ENCODE measurements around the gene SNRNP200.

SNRNP200 gene

GRCh38 chr2:96320728-96321622 lies 15.6 kb upstream of the SNRNP200 start:
- peak overlapping the region; percentile 64 for H3K4me3 ChIP-seq (ENCODE audit: low read depth, low read length)
- in situ Hi-C loops (cut with HindIII; ENCODE audit: low sequenced_read_pairs), result no loop called here
- TF ChIP-seq CTCF (IDR thresholded peaks at IDR 0.05; ENCODE audit: low read depth, low read length, missing control alignments), result no peak
- DNase-seq (ENCODE audit: low read depth), result no peak

GRCh38 chr2:96320326-96320725 lies 15.0 kb upstream of the SNRNP200 start:
- in situ Hi-C loops (cut with HindIII; ENCODE audit: low sequenced_read_pairs), result no loop called here
- no peak for TF ChIP-seq CTCF (IDR thresholded peaks at IDR 0.05; ENCODE audit: low read depth, low read length, missing control alignments)
- peak overlapping the region; percentile 64 for H3K4me3 ChIP-seq (ENCODE audit: low read depth, low read length)
- DNase-seq (ENCODE audit: low read depth), result no peak

- no peak for TF ChIP-seq CTCF (IDR thresholded peaks at IDR 0.05; ENCODE audit: low read depth, low read length, missing control alignments)
- peak overlapping the region; percentile 64 for H3K4me3 ChIP-seq (ENCODE audit: low read depth, low read length)
- DNase-seq (ENCODE audit: low read depth), result no peak
- in situ Hi-C loops (cut with HindIII; ENCODE audit: low sequenced_read_pairs), result no loop called here
Measured at GRCh38 chr2:96319396-96319795, 14.1 kb upstream of the SNRNP200 start.

DNA sequence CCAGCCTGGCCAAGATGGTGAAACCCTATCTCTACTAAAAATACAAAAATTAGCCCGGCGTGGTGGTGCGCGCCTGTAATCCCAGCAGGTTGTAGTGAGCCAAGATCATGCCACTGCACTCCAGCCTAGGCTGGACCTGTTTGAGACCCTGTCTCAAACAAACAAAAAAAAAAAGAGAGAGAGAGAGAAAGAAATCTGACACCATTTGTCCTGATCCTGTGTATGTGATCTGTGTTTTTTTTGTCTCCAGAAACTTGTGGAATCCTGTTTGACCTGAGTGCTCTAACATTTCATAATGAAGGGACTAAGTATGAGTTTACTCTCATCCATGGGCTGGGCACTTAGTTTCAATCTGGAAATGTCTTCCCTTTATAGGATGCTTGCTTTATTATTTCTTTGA lies 13.4 kb upstream of the SNRNP200 start:
- no peak for TF ChIP-seq CTCF (IDR thresholded peaks at IDR 0.05; ENCODE audit: low read depth, low read length, missing control alignments)
- H3K4me3 ChIP-seq (ENCODE audit: low read depth, low read length), result no peak overlapping the region
- DNase-seq (ENCODE audit: low read depth), result no peak
- in situ Hi-C loops (cut with HindIII; ENCODE audit: low sequenced_read_pairs), result no loop called here

GRCh38 chr2:96317584-96317997 lies 12.2 kb upstream of the SNRNP200 start:
- in situ Hi-C loops (cut with HindIII; ENCODE audit: low sequenced_read_pairs), result no loop called here
- H3K4me3 ChIP-seq (ENCODE audit: low read depth, low read length), result no peak overlapping the region
- no peak for DNase-seq (ENCODE audit: low read depth)
- TF ChIP-seq CTCF (IDR thresholded peaks at IDR 0.05; ENCODE audit: low read depth, low read length, missing control alignments), result no peak

- TF ChIP-seq CTCF (IDR thresholded peaks at IDR 0.05; ENCODE audit: low read depth, low read length, missing control alignments), result no peak
- in situ Hi-C loops (cut with HindIII; ENCODE audit: low sequenced_read_pairs), result no loop called here
- no peak for DNase-seq (ENCODE audit: low read depth)
- no peak overlapping the region for H3K4me3 ChIP-seq (ENCODE audit: low read depth, low read length)
Measured at GRCh38 chr2:96316999-96317398, 11.7 kb upstream of the SNRNP200 start.

Data from astrocyte of the cerebellum (primary cell).